Measurements from ENCODE around the gene METTL26. TPM values are rescaled to one million over a fixed set of nuclear protein-coding genes. Genes with fewer than 3 reads are reported as not detected.

METTL26 gene
- total and polyA plus RNA-seq, 9 of the 15 experiments (the other 6 are each of a cell fraction or from before 2014, with no cell fraction given): 7.3 to 262 (median 80.9) TPM

- TF ChIP-seq RNF219 (CRISPR knock-in tag; IDR thresholded peaks at IDR 0.05) (no peak), BDP1 (IDR thresholded peaks at IDR 0.05; ENCODE audit: insufficient read depth, insufficient read length) (no peak), JUND (IDR thresholded peaks at IDR 0.05; ENCODE audit: borderline replicate concordance, low read depth, low read length) (peak; percentile 79), JUND (tag; IDR thresholded peaks at IDR 0.05; ENCODE audit: borderline replicate concordance, low read depth, low read length) (no peak; the same call in 2 of the 3 replicates), MIER1 (IDR thresholded peaks at IDR 0.05; ENCODE audit: low read depth) (no peak), ZNF41 (CRISPR knock-in tag; conservative IDR thresholded peaks at IDR 0.05) (no peak), PML (IDR thresholded peaks at IDR 0.05; ENCODE audit: low read length) (peak; percentile 18; the same call in 1 of the 2 replicates), ZNF79 (CRISPR knock-in tag; IDR thresholded peaks at IDR 0.05; ENCODE audit: low read depth) (no peak), TEAD1 (CRISPR knock-in tag; IDR thresholded peaks at IDR 0.05) (no peak), ZBTB8A (IDR thresholded peaks at IDR 0.05; ENCODE audit: partially characterized antibody) (no peak), SP2 (IDR thresholded peaks at IDR 0.05; ENCODE audit: extremely low read depth, low read depth, low read length, poor library complexity, severe bottlenecking) (peak; percentile 99), PTRF (tag; IDR thresholded peaks at IDR 0.05) (no peak), ZNF436 (CRISPR knock-in tag; IDR thresholded peaks at IDR 0.05) (no peak), ARID3B (CRISPR knock-in tag; IDR thresholded peaks at IDR 0.05; ENCODE audit: borderline replicate concordance) (no peak), CEBPG (CRISPR knock-in tag; IDR thresholded peaks at IDR 0.05) (peak; percentile 49; the same call in 1 of the 2 replicates), CEBPG (tag; conservative IDR thresholded peaks at IDR 0.05 in 1 of 2, IDR thresholded peaks at IDR 0.05 in 1 of 2) (peak in 1 of 2 experiments; percentile 72; a peak in 3 of 4 replicates), CBX8 (IDR thresholded peaks at IDR 0.05; ENCODE audit: borderline replicate concordance, extremely low read depth, low read depth, low read length, poor library complexity, severe bottlenecking) (no peak), ETS1 (conservative IDR thresholded peaks at IDR 0.05; ENCODE audit: control insufficient read depth, low read depth, low read length) (peak; percentile 79), CREM (IDR thresholded peaks at IDR 0.05; ENCODE audit: low read depth) (peak; percentile 75), MYC (IDR thresholded peaks at IDR 0.05; ENCODE audit: low read depth, low read length) (peak; percentile 88), MYC (CRISPR knock-in tag; IDR thresholded peaks at IDR 0.05; ENCODE audit: borderline replicate concordance, low read depth) (no peak), KDM5B (IDR thresholded peaks at IDR 0.05; ENCODE audit: insufficient replicate concordance, low read depth, low read length) (peak; percentile 35), XRCC4 (IDR thresholded peaks at IDR 0.05; ENCODE audit: extremely low read depth, insufficient read depth, insufficient read length) (no peak)
Observed at GRCh38 chr16:667780-668518, 31.8 kb upstream of the METTL26 start, which contains the start of gene RHOT2 (continued).
